Hepatocyte (in vitro differentiated cells): ENCODE data around the gene ACVR1. TPM values are rescaled to one million over a fixed set of nuclear protein-coding genes. Genes with fewer than 3 reads are reported as not detected.
"Not testable (repeated sequence)": the region's sequence is repeated elsewhere in the genome, so short reads cannot be mapped to it uniquely, and the experiment has no call there.

Source experiments
- DNase-seq: peaks from one replicate; pipeline ENCODE4 v3.0.0-alpha.2; 2016; ENCODE audit warnings: low spot score
- H2AFZ ChIP-seq: fragments of 200-600 bp; sonication (generic); 2 replicates; pipeline ENCODE4 v1.6.0; 2016; ENCODE audit warnings: antibody characterized with exemption, mild to moderate bottlenecking
- H3K27ac ChIP-seq: fragments of 200-600 bp; sonication (generic); 2 replicates; pipeline ENCODE4 v1.5.1; 2016; ENCODE audit warnings: mild to moderate bottlenecking
- H3K27me3 ChIP-seq: fragments of 200-600 bp; sonication (generic); 2 replicates; pipeline ENCODE4 v1.6.1; 2016
- H3K36me3 ChIP-seq: fragments of 200-600 bp; sonication (generic); replicated peaks from 2 replicates; pipeline ENCODE4 v1.5.1; 2016; ENCODE audit warnings: low read depth; ENCODE audit not compliant: insufficient read depth
- H3K4me1 ChIP-seq: fragments of 200-600 bp; sonication (generic); 2 replicates; pipeline ENCODE4 v1.5.1; 2016; ENCODE audit warnings: mild to moderate bottlenecking, moderate library complexity; ENCODE audit not compliant: insufficient read depth
- H3K4me2 ChIP-seq: fragments of 200-600 bp; sonication (generic); 2 replicates; pipeline ENCODE4 v1.6.0; 2016
- H3K4me3 ChIP-seq: fragments of 200-600 bp; sonication (generic); 2 replicates; pipeline ENCODE4 v1.5.1; 2016; ENCODE audit warnings: mild to moderate bottlenecking
- H3K79me2 ChIP-seq: fragments of 200-600 bp; sonication (generic); 2 replicates; pipeline ENCODE4 v1.6.0; 2017; ENCODE audit warnings: mild to moderate bottlenecking
- H3K9me2 ChIP-seq: fragments of 200-600 bp; sonication (generic); replicated peaks from 2 replicates; pipeline ENCODE4 v1.6.0; 2017; ENCODE audit warnings: mild to moderate bottlenecking; ENCODE audit not compliant: insufficient read depth
- H3K9me3 ChIP-seq: fragments of 200-600 bp; sonication (generic); 2 replicates; pipeline ENCODE4 v1.5.1; 2016; ENCODE audit warnings: low read depth, mild to moderate bottlenecking
- H4K20me1 ChIP-seq: fragments of 200-600 bp; sonication (generic); 2 replicates; pipeline ENCODE4 v1.6.0; 2016; ENCODE audit warnings: mild to moderate bottlenecking; ENCODE audit not compliant: insufficient read depth, poor library complexity, severe bottlenecking
- EZH2 ChIP-seq: fragments of 200-600 bp; sonication (generic); IDR thresholded peaks from 2 replicates; pipeline ENCODE4 v1.6.1; 2016; ENCODE audit warnings: antibody characterized with exemption, mild to moderate bottlenecking, borderline replicate concordance
- EZH2phosphoT487 ChIP-seq: fragments of 200-600 bp; sonication (generic); IDR thresholded peaks from one replicate; pipeline ENCODE4 v1.6.1; 2018; ENCODE audit warnings: antibody characterized with exemption, mild to moderate bottlenecking, low read depth, moderate library complexity; ENCODE audit not compliant: unreplicated experiment, severe bottlenecking
- WGBS: methylation state at CpG from one replicate; pipeline ENCODE4 v1.1.6; 2016; ENCODE audit warnings: low lambda C conversion rate; ENCODE audit errors: missing lambda C conversion rate; 5-methylcytosine and 5-hydroxymethylcytosine counted together
- polyA plus RNA-seq: library from polyadenylated mRNA; unstranded; fragments of >200 nt; fragmentation: Nextera tagmentation; extraction: Ambion mirVana; gene quantifications from 2 replicates; pipeline ENCODE4 v1.2.1, GENCODE V29; 2016
- total RNA-seq: library from RNA; depleted of rRNA; stranded (reverse); fragments of >200 nt; gene quantifications from 2 replicates; pipeline ENCODE4 v1.2.3, GENCODE V29; 2014
- TF ChIP-seq, protein P1 (sequence below): fragments of 200-600 bp; sonication (generic); IDR thresholded peaks from 2 replicates; pipeline ENCODE4 v1.5.1; 2016; ENCODE audit warnings: antibody characterized with exemption, mild to moderate bottlenecking; ENCODE audit not compliant: poor library complexity

Gene ACVR1
- total and polyA plus RNA-seq, 2 experiments from 2014 or later, result 19.6 to 20.1 TPM

GRCh38 chr2:157893611-157894010 lies 17.5 kb upstream of the ACVR1 start:
- no peak overlapping the region for H3K4me2 ChIP-seq
- no peaks in the 10 kb centered on the region for H3K27me3 ChIP-seq
- H3K4me3 ChIP-seq, result no peak overlapping the region
- no peaks in the 10 kb centered on the region for H3K9me3 ChIP-seq
- H2AFZ ChIP-seq, result no peak overlapping the region
- H3K9me2 ChIP-seq, result no peaks in the 10 kb centered on the region
- H3K36me3 ChIP-seq, result no peaks in the 10 kb centered on the region
- peaks cover 6% of the 10 kb centered on the region for H3K4me1 ChIP-seq
- H3K79me2 ChIP-seq, result no peaks in the 10 kb centered on the region
- TF ChIP-seq EZH2 (no peak), EZH2phosphoT487 (no peak)
- TF ChIP-seq, protein P1, sequence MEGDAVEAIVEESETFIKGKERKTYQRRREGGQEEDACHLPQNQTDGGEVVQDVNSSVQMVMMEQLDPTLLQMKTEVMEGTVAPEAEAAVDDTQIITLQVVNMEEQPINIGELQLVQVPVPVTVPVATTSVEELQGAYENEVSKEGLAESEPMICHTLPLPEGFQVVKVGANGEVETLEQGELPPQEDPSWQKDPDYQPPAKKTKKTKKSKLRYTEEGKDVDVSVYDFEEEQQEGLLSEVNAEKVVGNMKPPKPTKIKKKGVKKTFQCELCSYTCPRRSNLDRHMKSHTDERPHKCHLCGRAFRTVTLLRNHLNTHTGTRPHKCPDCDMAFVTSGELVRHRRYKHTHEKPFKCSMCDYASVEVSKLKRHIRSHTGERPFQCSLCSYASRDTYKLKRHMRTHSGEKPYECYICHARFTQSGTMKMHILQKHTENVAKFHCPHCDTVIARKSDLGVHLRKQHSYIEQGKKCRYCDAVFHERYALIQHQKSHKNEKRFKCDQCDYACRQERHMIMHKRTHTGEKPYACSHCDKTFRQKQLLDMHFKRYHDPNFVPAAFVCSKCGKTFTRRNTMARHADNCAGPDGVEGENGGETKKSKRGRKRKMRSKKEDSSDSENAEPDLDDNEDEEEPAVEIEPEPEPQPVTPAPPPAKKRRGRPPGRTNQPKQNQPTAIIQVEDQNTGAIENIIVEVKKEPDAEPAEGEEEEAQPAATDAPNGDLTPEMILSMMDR, result no peak
- DNase-seq, result no peak
- WGBS, result 92% methylated on average over 4 of the region's 4 CpGs
- no peaks in the 10 kb centered on the region for H4K20me1 ChIP-seq
- H3K27ac ChIP-seq, result no peak overlapping the region

DNA sequence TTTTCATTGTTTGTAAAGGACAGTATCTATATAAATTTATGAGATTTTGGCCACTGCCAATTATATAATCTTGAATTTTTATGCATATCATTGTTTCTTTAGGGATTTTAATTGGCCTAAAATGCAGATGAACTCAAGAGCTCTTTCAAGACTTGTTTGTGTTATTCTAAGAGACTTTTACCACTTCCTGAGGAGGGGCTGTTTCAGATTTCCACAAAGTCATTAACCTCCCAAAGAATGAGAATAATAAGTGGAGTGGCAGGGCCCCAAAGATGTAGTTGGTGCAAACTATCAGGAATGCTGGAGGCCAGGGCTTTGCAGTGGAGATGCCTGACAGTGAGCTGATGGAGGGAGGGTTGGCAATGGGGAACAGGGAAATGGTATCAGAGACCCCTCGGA lies 15.5 kb upstream of the ACVR1 start:
- H3K79me2 ChIP-seq, result no peaks in the 10 kb centered on the region
- 89% methylated on average over 1 of the region's 1 CpG for WGBS
- peaks cover 6% of the 10 kb centered on the region for H3K4me1 ChIP-seq
- no peaks in the 10 kb centered on the region for H3K27me3 ChIP-seq
- H3K9me2 ChIP-seq, result no peaks in the 10 kb centered on the region
- no peaks in the 10 kb centered on the region for H3K36me3 ChIP-seq
- no peak for DNase-seq
- no peaks in the 10 kb centered on the region for H4K20me1 ChIP-seq
- H3K4me3 ChIP-seq, result no peak overlapping the region
- no peak overlapping the region for H2AFZ ChIP-seq
- H3K27ac ChIP-seq, result no peak overlapping the region
- H3K9me3 ChIP-seq, result no peaks in the 10 kb centered on the region
- no peak overlapping the region for H3K4me2 ChIP-seq
- TF ChIP-seq, protein P1, result no peak
- TF ChIP-seq EZH2, result no peak

DNA sequence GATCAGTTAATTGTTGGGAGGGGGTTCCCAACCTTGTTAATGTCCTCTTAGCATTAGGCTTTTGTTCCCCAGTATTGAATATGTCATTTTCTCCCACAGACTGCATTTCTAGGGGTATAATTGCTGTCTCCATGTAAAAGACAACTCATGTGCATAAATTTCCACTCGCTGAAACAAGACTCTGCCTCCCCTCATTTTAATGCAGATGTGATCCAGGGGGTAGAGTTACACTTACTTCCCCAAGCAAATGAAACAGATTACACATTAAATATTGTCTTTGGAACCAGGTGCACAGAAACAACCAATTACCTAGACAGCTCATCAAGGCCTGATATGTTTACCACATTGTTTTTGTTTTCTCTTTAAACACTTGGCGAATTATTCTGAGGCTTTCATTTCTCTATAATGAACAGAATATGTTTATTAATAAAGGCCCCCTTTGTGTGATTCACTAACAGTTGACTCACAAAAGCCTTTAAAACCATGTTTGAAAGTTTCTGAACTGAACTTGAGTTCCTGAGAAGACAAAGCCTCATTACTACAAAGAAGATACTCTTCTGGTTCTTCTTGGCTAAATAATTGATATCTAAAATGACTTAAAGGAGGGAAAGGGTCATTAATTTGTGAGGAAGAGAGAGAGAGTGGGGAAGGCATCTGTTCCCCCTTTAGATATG lies 15.0 kb upstream of the ACVR1 start:
- Histone ChIP-seq H3K4me3 (no peak overlapping the region), H4K20me1 (no peaks in the 10 kb centered on the region), H3K27me3 (no peaks in the 10 kb centered on the region), H3K36me3 (no peaks in the 10 kb centered on the region), H2AFZ (no peak overlapping the region), H3K79me2 (no peaks in the 10 kb centered on the region), H3K4me2 (no peak overlapping the region), H3K9me2 (no peaks in the 10 kb centered on the region), H3K9me3 (no peaks in the 10 kb centered on the region), H3K27ac (no peak overlapping the region), H3K4me1 (peaks cover 6% of the 10 kb centered on the region)
- no peak for DNase-seq
- TF ChIP-seq EZH2phosphoT487, result no peak
- TF ChIP-seq, protein P1, result no peak
- TF ChIP-seq EZH2, result no peak
- WGBS, result 50% methylated on average over 2 of the region's 2 CpGs

DNA sequence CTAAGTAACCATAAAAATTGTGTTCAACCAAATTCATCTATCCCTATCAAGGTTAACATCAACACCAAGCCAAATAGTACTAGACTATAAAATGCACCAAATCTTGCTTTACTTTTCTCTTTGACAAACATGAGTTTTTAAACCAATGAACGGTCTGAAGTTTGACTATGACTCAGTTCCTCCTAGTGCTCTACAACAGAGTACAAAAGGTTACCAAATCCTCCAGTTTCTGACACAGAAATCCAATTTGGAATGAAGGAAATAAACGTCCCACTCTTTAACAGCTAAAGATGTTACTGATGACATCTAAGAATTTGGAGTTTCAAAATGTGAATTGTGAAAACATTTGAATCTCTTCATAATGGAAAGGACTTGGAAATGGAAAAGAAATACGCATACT lies 11.8 kb upstream of the ACVR1 start:
- Histone ChIP-seq H3K27ac (no peak overlapping the region), H3K27me3 (no peaks in the 10 kb centered on the region), H3K9me2 (no peaks in the 10 kb centered on the region), H3K4me3 (no peak overlapping the region), H3K9me3 (no peaks in the 10 kb centered on the region), H3K79me2 (no peaks in the 10 kb centered on the region), H2AFZ (no peak overlapping the region), H3K4me2 (no peak overlapping the region), H3K36me3 (no peaks in the 10 kb centered on the region), H4K20me1 (no peaks in the 10 kb centered on the region), H3K4me1 (no peaks in the 10 kb centered on the region)
- no peak for TF ChIP-seq EZH2phosphoT487
- no peak for DNase-seq
- WGBS, result 82% methylated on average over 3 of the region's 3 CpGs

DNA sequence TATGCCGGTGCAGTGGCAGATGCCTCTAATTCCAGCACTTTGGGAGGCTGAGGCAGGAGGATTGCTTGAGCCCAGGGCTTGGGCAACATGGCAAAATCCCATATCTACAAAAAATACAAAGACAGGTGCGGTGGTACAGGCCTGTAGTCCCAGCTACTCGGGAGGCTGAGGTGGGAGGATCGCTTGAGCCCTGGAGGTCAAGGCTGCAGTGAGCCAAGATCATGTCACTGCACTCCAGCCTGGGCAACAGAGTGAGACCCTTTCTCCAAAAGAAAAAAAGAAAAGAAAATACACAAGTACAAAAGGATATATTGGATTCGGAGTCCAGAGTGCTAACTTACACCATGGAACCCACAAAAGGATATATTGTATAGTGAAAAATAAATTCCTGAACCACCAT lies 8.4 kb upstream of the ACVR1 start:
- H3K79me2 ChIP-seq, H3K27me3 ChIP-seq, H3K9me3 ChIP-seq, DNase-seq, H3K4me2 ChIP-seq, H3K9me2 ChIP-seq, H2AFZ ChIP-seq, H3K4me3 ChIP-seq, H3K4me1 ChIP-seq, H3K27ac ChIP-seq, H4K20me1 ChIP-seq, H3K36me3 ChIP-seq: not testable (repeated sequence)
- WGBS, result 76% methylated on average over 5 of the region's 5 CpGs
